Cardiac muscle cell (in vitro differentiated cells and primary cell): ENCODE measurements around the gene SESN1. TPM values are rescaled to one million over a fixed set of nuclear protein-coding genes. Genes with fewer than 3 reads are reported as not detected.

Experiments
- DNase-seq, 2 donors: peaks; one replicate each; pipeline versions ENCODE4 v3.0.0 to v3.0.0-alpha.2; 2010 to 2017; ENCODE audit warnings: low read depth in 1 of 2, low spot score in 1 of 2
- H3K27ac ChIP-seq: fragments of 200-600 bp; sonication (generic); 2 replicates; pipeline ENCODE4 v1.5.1; 2016
- H3K27me3 ChIP-seq: fragments of 200-600 bp; sonication (generic); 2 replicates; pipeline ENCODE4 v1.6.0; 2016; ENCODE audit warnings: control low read depth
- H3K36me3 ChIP-seq: fragments of 200-600 bp; sonication (generic); 2 replicates; pipeline ENCODE4 v1.5.1; 2016; ENCODE audit warnings: control low read depth
- H3K4me1 ChIP-seq: fragments of 200-600 bp; sonication (generic); 2 replicates; pipeline ENCODE4 v1.8.1; 2017; ENCODE audit warnings: low read depth, mild to moderate bottlenecking, mixed run types
- H3K4me3 ChIP-seq: fragments of 200-600 bp; sonication (generic); 2 replicates; pipeline ENCODE4 v1.5.1; 2016; ENCODE audit warnings: mild to moderate bottlenecking
- H3K9me3 ChIP-seq: fragments of 200-600 bp; sonication (generic); 2 replicates; pipeline ENCODE4 v1.5.1; 2017; ENCODE audit warnings: low read depth, mild to moderate bottlenecking, control low read depth
- CTCF ChIP-seq: IDR thresholded peaks from 2 replicates; pipeline ENCODE4 v1.5.1; 2012; ENCODE audit warnings: low read depth, mild to moderate bottlenecking, low read length
- polyA plus RNA-seq: library from polyadenylated mRNA; unstranded; fragments of >200 nt; fragmentation: Nextera tagmentation; extraction: Ambion mirVana; gene quantifications from 2 replicates; pipeline ENCODE4 v1.2.1, GENCODE V29; 2016
- total RNA-seq: library from RNA; depleted of rRNA; stranded (reverse); fragments of >200 nt; gene quantifications from 2 replicates; pipeline ENCODE4 v1.2.3, GENCODE V29; 2016

SESN1 gene
- total and polyA plus RNA-seq, 2 experiments from 2014 or later, result 16.4 to 21.5 TPM

DNA sequence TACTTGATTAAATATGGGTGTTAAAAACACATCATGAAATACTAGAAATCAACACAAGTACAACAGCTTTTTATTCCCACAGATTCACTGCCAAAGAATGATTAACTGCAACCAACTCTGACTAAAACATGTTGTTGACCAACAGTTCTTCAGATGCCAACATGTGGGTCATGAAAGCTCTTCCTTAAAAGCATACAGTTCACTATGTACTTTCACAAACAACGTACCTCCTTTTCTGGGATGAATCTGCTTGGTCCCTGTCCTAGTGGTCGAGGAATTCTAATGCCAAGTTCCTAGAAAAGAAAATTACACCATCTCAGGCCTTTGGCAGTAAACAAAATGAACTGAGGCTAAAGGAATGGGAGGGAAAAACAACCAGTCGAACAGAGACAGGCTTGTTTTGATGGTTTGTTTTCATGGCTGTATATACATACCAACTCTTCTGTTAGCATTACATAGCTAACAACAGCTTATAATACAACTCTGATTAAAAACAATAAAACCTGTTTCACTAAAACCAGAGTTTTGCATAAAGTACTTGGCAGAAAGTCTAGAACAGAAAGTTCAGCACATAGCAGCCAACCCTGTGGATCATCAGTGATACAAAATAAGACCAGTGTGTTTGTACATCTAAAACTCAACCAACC is 92.5 kb downstream of the SESN1 start:
- no peaks in the 10 kb centered on the region for H3K9me3 ChIP-seq
- peak in 1 of 2 donors; percentile 79 for DNase-seq
- no peak overlapping the region for H3K27ac ChIP-seq
- peaks cover 19% of the 10 kb centered on the region for H3K36me3 ChIP-seq
- no peaks in the 10 kb centered on the region for H3K27me3 ChIP-seq
- no peak overlapping the region for H3K4me3 ChIP-seq
- no peak for TF ChIP-seq CTCF
- peaks cover 6% of the 10 kb centered on the region for H3K4me1 ChIP-seq

DNA sequence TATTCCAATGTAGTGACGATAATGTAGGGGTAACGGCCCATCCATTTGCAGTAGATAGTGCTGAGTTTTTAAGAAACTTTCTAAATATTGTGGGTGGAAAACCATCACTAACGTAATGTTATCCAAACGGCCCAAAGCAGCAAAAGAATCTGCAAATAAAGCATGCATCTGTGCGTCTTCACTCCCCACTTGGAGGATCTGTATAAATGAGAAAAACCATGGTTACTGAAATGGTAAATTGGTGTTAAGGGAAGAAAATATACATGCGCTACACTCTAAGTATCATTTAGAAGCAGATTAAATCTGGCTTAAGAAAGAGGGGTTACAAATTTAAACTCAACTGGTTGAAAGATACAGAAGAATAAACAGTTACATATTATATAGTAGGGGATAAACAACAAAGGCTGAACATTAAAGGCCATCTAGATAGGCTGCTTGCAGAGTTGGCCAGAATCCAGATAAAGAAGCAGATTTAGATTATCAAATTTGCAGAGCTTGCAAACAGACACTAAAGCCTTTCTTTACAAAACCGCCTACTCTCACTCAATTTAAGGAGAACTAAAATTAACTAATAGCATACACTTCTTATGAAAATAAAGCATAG is 93.3 kb downstream of the SESN1 start:
- peaks cover 6% of the 10 kb centered on the region for H3K4me1 ChIP-seq
- no peak overlapping the region for H3K27ac ChIP-seq
- peak in 1 of 2 donors; percentile 16 for DNase-seq
- no peak overlapping the region for H3K4me3 ChIP-seq
- H3K27me3 ChIP-seq, result no peaks in the 10 kb centered on the region
- no peak for TF ChIP-seq CTCF
- H3K36me3 ChIP-seq, result peaks cover 19% of the 10 kb centered on the region
- H3K9me3 ChIP-seq, result no peaks in the 10 kb centered on the region

DNA sequence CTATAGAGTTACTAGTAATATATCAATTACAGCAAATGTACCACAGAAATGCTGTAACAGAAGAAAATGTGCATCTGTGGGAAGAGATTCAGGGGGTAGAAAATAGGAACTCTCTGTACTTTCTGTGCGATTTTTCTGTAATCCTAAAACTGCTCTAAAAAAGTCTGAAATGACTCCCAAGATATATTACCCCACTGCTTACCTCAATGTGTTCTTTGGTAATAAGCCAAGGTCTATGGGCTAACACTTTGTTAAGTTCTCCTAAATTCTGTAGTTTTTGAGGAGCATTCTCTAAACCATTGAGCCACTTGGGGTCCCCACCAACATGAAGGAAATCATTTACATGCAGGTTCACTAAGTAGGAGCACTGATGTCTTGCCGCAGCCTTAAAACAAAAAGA is 94.4 kb downstream of the SESN1 start:
- Histone ChIP-seq H3K36me3 (peaks cover 19% of the 10 kb centered on the region), H3K9me3 (no peaks in the 10 kb centered on the region), H3K27ac (no peak overlapping the region), H3K4me1 (peaks cover 6% of the 10 kb centered on the region), H3K4me3 (no peak overlapping the region), H3K27me3 (no peaks in the 10 kb centered on the region)
- peak in 1 of 2 donors; percentile 46 for DNase-seq
- no peak for TF ChIP-seq CTCF

DNA sequence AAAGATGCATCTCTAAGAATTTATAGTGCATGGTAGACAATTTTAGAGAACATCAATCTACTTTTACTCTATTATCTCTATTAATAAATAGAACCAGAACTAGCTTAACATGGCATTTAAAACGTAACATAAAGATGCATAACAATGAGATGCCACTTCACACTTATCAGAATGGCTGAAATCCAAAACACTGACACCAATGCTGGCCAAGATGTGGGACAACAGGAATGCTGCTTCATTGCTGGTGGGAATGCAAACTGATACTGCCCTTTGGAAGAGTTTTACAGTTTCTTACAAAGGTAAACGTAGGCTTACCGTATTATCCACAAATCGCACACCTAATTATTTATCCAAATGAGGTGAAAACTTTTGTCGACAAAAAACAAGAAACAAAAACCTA is 95.2 kb downstream of the SESN1 start:
- no peak for DNase-seq
- H3K36me3 ChIP-seq, result peaks cover 19% of the 10 kb centered on the region
- no peak overlapping the region for H3K27ac ChIP-seq
- no peak for TF ChIP-seq CTCF
- H3K4me1 ChIP-seq, result peaks cover 6% of the 10 kb centered on the region
- H3K4me3 ChIP-seq, result no peak overlapping the region
- no peaks in the 10 kb centered on the region for H3K9me3 ChIP-seq
- H3K27me3 ChIP-seq, result no peaks in the 10 kb centered on the region

DNA sequence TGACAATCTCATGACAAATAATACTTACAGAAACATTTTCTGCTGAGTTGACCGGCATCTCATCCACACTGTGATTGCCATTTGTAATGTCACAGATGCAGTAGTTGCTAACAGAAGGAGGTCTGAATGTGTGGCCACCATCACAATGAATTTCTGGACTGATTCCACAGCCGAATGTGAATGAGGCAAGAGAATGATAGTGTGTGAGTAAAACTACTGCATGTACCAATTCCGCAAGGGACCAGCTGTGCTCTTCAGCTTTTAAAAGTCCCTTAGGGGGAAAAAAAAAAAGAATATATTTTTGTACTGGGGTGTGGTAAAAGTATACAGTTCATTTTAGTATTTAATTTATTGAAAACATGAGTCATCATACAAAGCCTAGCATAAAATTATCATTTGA is 96.2 kb downstream of the SESN1 start:
- no peak for TF ChIP-seq CTCF
- H3K4me3 ChIP-seq, result no peak overlapping the region
- no peaks in the 10 kb centered on the region for H3K9me3 ChIP-seq
- H3K4me1 ChIP-seq, result peaks cover 6% of the 10 kb centered on the region
- no peak for DNase-seq
- peaks cover 26% of the 10 kb centered on the region for H3K36me3 ChIP-seq
- no peaks in the 10 kb centered on the region for H3K27me3 ChIP-seq
- H3K27ac ChIP-seq, result no peak overlapping the region
